K562 (cell line): ENCODE data around the gene INPPL1. TPM values are rescaled to one million over a fixed set of nuclear protein-coding genes. Genes with fewer than 3 reads are reported as not detected.
A peak's percentile ranks its signal among the peaks of the same experiment; 100 is the strongest.

Experiments
- ATAC-seq: fragments of 200-7000 bp; cut with Tn5 transposase; 3 replicates; pipeline ENCODE4 v1.9.1; 2020; ENCODE audit warnings: moderate library complexity
- BruUV-seq: library from RNA; stranded (reverse); fragments of 400-500 nt; replicated peaks from 2 replicates; lab custom pipeline; 2021; lab: Mats Ljungman, UMichigan
- CTCF ChIA-PET: fragments of 300-600 bp; formaldehyde crosslinking; extraction: SDS; loops from one replicate; lab custom pipeline; 2021; ENCODE audit warnings: low intra/inter-chr PET ratio; lab: Yijun Ruan, JAX
- POLR2A ChIA-PET: fragments of 300-600, 350-650 bp; sonication (Branson Sonifier 250); formaldehyde crosslinking; extraction: SDS; loops from one replicate; lab custom pipeline; 2021; ENCODE audit warnings: antibody characterized with exemption, inconsistent platforms; lab: Yijun Ruan, JAX
- DNase-seq, 4 experiments: peaks; one replicate each; pipeline versions ENCODE4 v3.0.0 to v3.0.0-alpha.2; 2011 to 2018; ENCODE audit warnings: low spot score in 3 of 4, mixed read lengths in 3 of 4; ENCODE audit errors: extremely low read depth in 1 of 4
- FAIRE-seq: peaks from 2 replicates; lab custom pipeline; 2011; peaks lifted over from hg19 to GRCh38; lab: Jason Lieb, UNC
- H2AFZ ChIP-seq: 2 replicates; pipeline ENCODE4 v1.6.0; 2011; ENCODE audit warnings: low read depth, low read length, control low read depth, inconsistent platforms
- H3K27ac ChIP-seq: fragments of 200-600 bp; 3 replicates; pipeline ENCODE4 v1.8.0; 2011; ENCODE audit warnings: low read depth, mild to moderate bottlenecking, control low read depth, inconsistent platforms, low read length, moderate library complexity, mixed read lengths; ENCODE audit errors: extremely low read depth
- H3K27me3 ChIP-seq, 2 experiments: fragments of 300-600 bp in 1 of 2; 2 replicates in 1 of 2; 3 replicates in 1 of 2; pipeline versions ENCODE4 v1.6.0 to v1.8.0; 2011; ENCODE audit warnings: inconsistent platforms in 2 of 2, low read length in 2 of 2, mild to moderate bottlenecking in 1 of 2, mixed read lengths in 1 of 2, moderate library complexity in 1 of 2; ENCODE audit not compliant: control insufficient read depth in 2 of 2, insufficient read depth in 2 of 2
- H3K36me3 ChIP-seq: fragments of 300-600 bp; 3 replicates; pipeline ENCODE4 v1.8.0; 2011; ENCODE audit warnings: mild to moderate bottlenecking, low read length, inconsistent platforms; ENCODE audit not compliant: control insufficient read depth, insufficient read depth
- H3K4me1 ChIP-seq, 2 experiments: fragments of 200-600 bp in 1 of 2; replicated peaks in 1 of 2; 2 replicates in 1 of 2; 3 replicates in 1 of 2; pipeline versions ENCODE4 v1.5.1 to v1.8.0; 2011; ENCODE audit warnings: inconsistent platforms in 2 of 2, low read length in 2 of 2, mild to moderate bottlenecking in 1 of 2, mixed read lengths in 1 of 2, moderate library complexity in 1 of 2; ENCODE audit not compliant: control insufficient read depth in 2 of 2, insufficient read depth in 2 of 2
- H3K4me2 ChIP-seq: 2 replicates; pipeline ENCODE4 v1.6.1; 2011; ENCODE audit warnings: low read length, control low read depth, inconsistent platforms, mixed read lengths; ENCODE audit not compliant: insufficient read depth
- H3K4me3 ChIP-seq: fragments of 200-600 bp; sonication (generic), shearing (Covaris generic); 2 replicates; pipeline ENCODE4 v1.5.1; 2016; ENCODE audit warnings: control low read depth, inconsistent platforms
- H3K79me2 ChIP-seq: fragments of 200-600 bp; 3 replicates; pipeline ENCODE4 v1.8.0; 2011; ENCODE audit warnings: low read length, inconsistent platforms; ENCODE audit not compliant: control insufficient read depth, insufficient read depth
- H3K9ac ChIP-seq, 2 experiments: 2 replicates each; pipeline versions ENCODE4 v1.6.0 to v1.6.1; 2011; ENCODE audit warnings: low read depth in 2 of 2, low read length in 2 of 2, control low read depth in 1 of 2, inconsistent platforms in 1 of 2, mild to moderate bottlenecking in 1 of 2, mixed read lengths in 1 of 2; ENCODE audit not compliant: insufficient read depth in 1 of 2
- H3K9me1 ChIP-seq: one replicate; pipeline ENCODE4 v1.6.0; 2011; ENCODE audit warnings: inconsistent platforms, mild to moderate bottlenecking, low read length, moderate library complexity; ENCODE audit not compliant: control insufficient read depth, insufficient read depth
- H3K9me3 ChIP-seq: replicated peaks from 2 replicates; pipeline ENCODE4 v1.5.1; 2011; ENCODE audit warnings: low read depth, low read length, inconsistent platforms; ENCODE audit not compliant: control insufficient read depth, insufficient read depth
- H4K20me1 ChIP-seq: replicated peaks from 2 replicates; pipeline ENCODE4 v1.6.1; 2011; ENCODE audit warnings: low read length, inconsistent platforms, mixed read lengths; ENCODE audit not compliant: control insufficient read depth, insufficient read depth
- BHLHE40 ChIP-seq: IDR thresholded peaks from 2 replicates; pipeline ENCODE4 v1.6.1; 2011; ENCODE audit warnings: low read length, improper control_type of control experiment
- CBFA2T3 ChIP-seq: fragments of 450-650 bp; IDR thresholded peaks from 2 replicates; pipeline ENCODE4 v1.6.1; 2017
- HSF4 ChIP-seq: fragments of 250-450 bp; sonication (Bioruptor Pico); IDR thresholded peaks from 2 replicates; pipeline ENCODE4 v2.1.2; 2022; ENCODE audit warnings: mild to moderate bottlenecking, moderate library complexity, borderline replicate concordance
- SMARCE1 ChIP-seq: fragments of 450-650 bp; IDR thresholded peaks from 2 replicates; pipeline ENCODE4 v1.7.1; 2016; ENCODE audit warnings: mild to moderate bottlenecking
- ZC3H11A ChIP-seq: IDR thresholded peaks from 2 replicates; pipeline ENCODE4 v1.6.1; 2012; ENCODE audit warnings: low read depth, low read length, improper control_type of control experiment
- ZNF23 ChIP-seq: fragments of 250-450 bp; sonication (Bioruptor Pico); IDR thresholded peaks from 2 replicates; pipeline ENCODE4 v1.4.0; 2020; ENCODE audit warnings: mild to moderate bottlenecking
- ZNF232 ChIP-seq: sonication (generic); formaldehyde crosslinking; IDR thresholded peaks from 2 replicates; pipeline ENCODE4 v1.8.0; 2022; ENCODE audit warnings: mild to moderate bottlenecking, missing genetic modification reagents
- WGBS: fragments of 100-300 bp; shearing (Covaris generic); methylation state at CpG from one replicate; pipeline ENCODE4 v1.1.6; 2016; ENCODE audit warnings: low coverage, mixed read lengths; ENCODE audit not compliant: insufficient coverage; ENCODE audit errors: missing lambda C conversion rate; 5-methylcytosine and 5-hydroxymethylcytosine counted together
- in situ Hi-C: fragments of 300-500 bp; cut with MboI; formaldehyde crosslinking; loops from 4 replicates; pipeline ENCODE4 v1.15.0; 2018; ENCODE audit warnings: inconsistent platforms, mixed read lengths
- intact Hi-C: fragments of 100-400 bp; cut with micrococcal nuclease; formaldehyde crosslinking; loops from 2 replicates; pipeline ENCODE4 v1.14.2; 2022
- polyA plus RNA-seq, 8 experiments: library from polyadenylated mRNA; depleted of rRNA in 4 of 8; stranded (reverse) in 5 of 8; unstranded in 3 of 8; fragments of >200 nt; fragmentation: Nextera tagmentation in 2 of 8; fragmentation: Illumina TruSeq in 1 of 8; extraction: Ambion mirVana in 2 of 8; extraction: Trizol in 1 of 8; gene quantifications; 2 replicates each; pipeline versions ENCODE4 v1.2.1 to v1.2.3, GENCODE V29; 2011 to 2014; ENCODE audit warnings: inconsistent platforms in 1 of 8, missing spikeins in 1 of 8
- total RNA-seq, 7 experiments: library from RNA; depleted of rRNA in 6 of 7; stranded (reverse); fragments of >200 nt in 6 of 7; fragmentation: Illumina TruSeq in 2 of 7; extraction: Trizol in 2 of 7; gene quantifications; 2 replicates each; pipeline versions ENCODE4 v1.2.1 to v1.2.3, GENCODE V29; 2011 to 2021; ENCODE audit warnings: low replicate concordance in 1 of 7

INPPL1 gene
- total and polyA plus RNA-seq, 9 of the 15 experiments (the other 6 are each of a cell fraction or from before 2014, with no cell fraction given): 0.55 to 137 (median 61.6) TPM

GRCh38 chr11:72191961-72192381 lies 32.6 kb upstream of the INPPL1 start, which contains the start of gene FOLR1 (continued):
- no peak for TF ChIP-seq ZNF232 (CRISPR knock-in tag)
- TF ChIP-seq HSF4 (CRISPR knock-in tag): no peak
- peak; percentile 33; the same call in 1 of the 2 replicates for TF ChIP-seq CBFA2T3
- TF ChIP-seq SMARCE1: 0 out of 2 replicates have a peak, but pooled peaks have one; percentile 11

- H3K4me2 ChIP-seq: no peak overlapping the region
- BruUV-seq: no TSS peak
- H4K20me1 ChIP-seq: no peaks in the 10 kb centered on the region
- H3K9me3 ChIP-seq: no peaks in the 10 kb centered on the region
- intact Hi-C loops: no loop called here
- FAIRE-seq: no peak
- H3K27ac ChIP-seq: no peak overlapping the region
- H3K9ac ChIP-seq: no peak overlapping the region
- ATAC-seq: no peak
- H3K4me3 ChIP-seq: no peak overlapping the region
- no peak for DNase-seq
- POLR2A ChIA-PET: interaction anchor here (0.8 to 1.3 kb wide), 3 partner anchors 28 to 196 kb away, joined by 3 to 4 read pairs (median 3); no protein-coding TSS in a partner anchor
- WGBS: 32% methylated on average over 11 of the region's 12 CpGs
- no peaks in the 10 kb centered on the region for H3K27me3 ChIP-seq
- no peak overlapping the region for H2AFZ ChIP-seq
- no peaks in the 10 kb centered on the region for H3K79me2 ChIP-seq
- H3K4me1 ChIP-seq: peaks cover 9 to 10% of the 10 kb centered on the region in 2 experiments
- CTCF ChIA-PET: no interaction called here
- H3K9me1 ChIP-seq: peaks cover 2% of the 10 kb centered on the region
- no peak for TF ChIP-seq ZC3H11A
- TF ChIP-seq ZNF23: no peak
- TF ChIP-seq BHLHE40: no peak
- in situ Hi-C loops: no loop called here
- H3K36me3 ChIP-seq: no peaks in the 10 kb centered on the region
Observed at GRCh38 chr11:72195518-72196270, 28.9 kb upstream of the INPPL1 start.
